MCF 10A (cell line): ENCODE data around the gene UNC5A. TPM values are rescaled to one million over a fixed set of nuclear protein-coding genes. Genes with fewer than 3 reads are reported as not detected.

ENCODE experiments used
- Bru-seq: library from RNA; stranded (reverse); fragments of 400-500 nt; gene quantifications from one replicate; lab custom pipeline; 2021; lab: Mats Ljungman, UMichigan
- BruChase-seq, 2 experiments: library from RNA; stranded (reverse); fragments of 400-500 nt; gene quantifications; one replicate each; lab custom pipeline; 2021; lab: Mats Ljungman, UMichigan
- BruUV-seq: library from RNA; stranded (reverse); fragments of 400-500 nt; replicated peaks from 2 replicates; lab custom pipeline; 2021; lab: Mats Ljungman, UMichigan
- CTCF ChIA-PET: fragments of 300-600 bp; sonication (Branson Sonifier 250); formaldehyde crosslinking; extraction: SDS; loops from one replicate; lab custom pipeline; 2021; ENCODE audit warnings: antibody characterized with exemption, inconsistent platforms; lab: Yijun Ruan, JAX
- POLR2A ChIA-PET: fragments of 300-600, 350-650 bp; sonication (Branson Sonifier 250); formaldehyde crosslinking; extraction: SDS; loops from one replicate; lab custom pipeline; 2020; ENCODE audit warnings: antibody characterized with exemption, inconsistent platforms; lab: Yijun Ruan, JAX
- DNase-seq: peaks from one replicate; pipeline ENCODE4 v3.0.0-alpha.2; 2018; ENCODE audit not compliant: unreplicated experiment
- H3K27ac Mint-ChIP-seq: one replicate; pipeline ENCODE4 v1.8.0; 2022; ENCODE audit warnings: mild to moderate bottlenecking, low read depth, mixed read lengths; ENCODE audit not compliant: unreplicated experiment
- H3K27me3 Mint-ChIP-seq: one replicate; pipeline ENCODE4 v1.8.0; 2022; ENCODE audit warnings: mixed read lengths; ENCODE audit not compliant: insufficient read depth, unreplicated experiment
- H3K36me3 Mint-ChIP-seq: one replicate; pipeline ENCODE4 v1.8.0; 2022; ENCODE audit warnings: mild to moderate bottlenecking, moderate library complexity, mixed read lengths; ENCODE audit not compliant: insufficient read depth, unreplicated experiment
- H3K4me1 Mint-ChIP-seq: one replicate; pipeline ENCODE4 v1.8.0; 2022; ENCODE audit warnings: mixed read lengths; ENCODE audit not compliant: insufficient read depth, unreplicated experiment
- H3K4me3 Mint-ChIP-seq: one replicate; pipeline ENCODE4 v1.8.0; 2022; ENCODE audit warnings: mild to moderate bottlenecking, moderate library complexity, mixed read lengths; ENCODE audit not compliant: unreplicated experiment
- H3K9me3 Mint-ChIP-seq: one replicate; pipeline ENCODE4 v1.8.0; 2022; ENCODE audit warnings: mixed read lengths; ENCODE audit not compliant: unreplicated experiment
- CTCF ChIP-seq: fragments of 200-600 bp; IDR thresholded peaks from one replicate; pipeline ENCODE4 v1.8.0; 2022; ENCODE audit warnings: antibody characterized with exemption, mild to moderate bottlenecking; ENCODE audit not compliant: unreplicated experiment
- intact Hi-C: fragments of 100-400 bp; cut with micrococcal nuclease; formaldehyde crosslinking; loops from 2 replicates; pipeline ENCODE4 v1.14.1; 2022
- long read RNA-seq: library from polyadenylated mRNA; stranded (forward); transcript quantifications from one replicate; pipeline ENCODE4 v2.0.0, GENCODE V29; 2022
- total RNA-seq: library from RNA; stranded (reverse); gene quantifications from 2 replicates; pipeline ENCODE4 v1.2.3, GENCODE V29; 2022

The UNC5A gene
- total RNA-seq (0.22 and 0.51 TPM in 2 replicates), Bru-seq, nascent RNA (percentile 15 among the genes with signal in this experiment), BruChase-seq, experiment 1, labeled RNA remaining after a 6-hour chase (percentile 13 among the genes with signal in this experiment), BruChase-seq, experiment 2, labeled RNA remaining after a 2-hour chase (percentile 14 among the genes with signal in this experiment)
- long read RNA-seq, result 0 reads

- no peak within 1 kb of the TSS for H3K27ac Mint-ChIP-seq
- H3K36me3 Mint-ChIP-seq, result peaks cover 7% of the 10 kb centered on the region
- peaks cover 69% of the 10 kb centered on the region for H3K27me3 Mint-ChIP-seq
- H3K4me3 Mint-ChIP-seq, result peak within 1 kb of the TSS; percentile 61
- ChIA-PET POLR2A (no interaction called here), CTCF (no interaction called here)
- peak; percentile 60 for DNase-seq
- intact Hi-C loops, result loop anchor here (10.0 kb wide), 1 partner anchor 145 kb away; no protein-coding TSS in a partner anchor
- no TSS peak for BruUV-seq
- H3K4me1 Mint-ChIP-seq, result peaks cover 6% of the 10 kb centered on the region
- no peak for TF ChIP-seq CTCF
- H3K9me3 Mint-ChIP-seq, result no peaks in the 10 kb centered on the region
Measured at GRCh38 chr5:176810081-176810597, at the start of gene UNC5A. UNC5A (plus strand) TSS chr5:176810559; CDS start chr5:176810751, 192 bp downstream.

- intact Hi-C loops, result no loop called here
- H3K27ac Mint-ChIP-seq, result no peak overlapping the region
- ChIA-PET POLR2A (no interaction called here), CTCF (no interaction called here)
- BruUV-seq, result no TSS peak
- H3K36me3 Mint-ChIP-seq, result no peaks in the 10 kb centered on the region
- H3K4me3 Mint-ChIP-seq, result no peak overlapping the region
- peaks cover 7% of the 10 kb centered on the region for H3K9me3 Mint-ChIP-seq
- H3K4me1 Mint-ChIP-seq, result no peaks in the 10 kb centered on the region
- TF ChIP-seq CTCF, result no peak
- peaks cover 86% of the 10 kb centered on the region for H3K27me3 Mint-ChIP-seq
- DNase-seq, result no peak
Measured at GRCh38 chr5:176761755-176762154, 48.6 kb upstream of the UNC5A start.

GRCh38 chr5:176762489-176762888 is 47.9 kb upstream of the UNC5A start:
- CTCF ChIA-PET, result no interaction called here
- Mint-ChIP-seq H3K27ac (no peak overlapping the region), H3K27me3 (peaks cover 86% of the 10 kb centered on the region)

More at GRCh38 chr5:176762489-176762888, 47.9 kb upstream of the UNC5A start:
- intact Hi-C loops, result no loop called here
- Mint-ChIP-seq H3K36me3 (no peaks in the 10 kb centered on the region), H3K9me3 (peaks cover 5% of the 10 kb centered on the region), H3K4me1 (no peaks in the 10 kb centered on the region), H3K4me3 (no peak overlapping the region)
- peak; percentile 38 for DNase-seq
- POLR2A ChIA-PET, result no interaction called here
- no TSS peak for BruUV-seq
- TF ChIP-seq CTCF, result no peak
